ENCODE results near the gene F5.

DNA sequence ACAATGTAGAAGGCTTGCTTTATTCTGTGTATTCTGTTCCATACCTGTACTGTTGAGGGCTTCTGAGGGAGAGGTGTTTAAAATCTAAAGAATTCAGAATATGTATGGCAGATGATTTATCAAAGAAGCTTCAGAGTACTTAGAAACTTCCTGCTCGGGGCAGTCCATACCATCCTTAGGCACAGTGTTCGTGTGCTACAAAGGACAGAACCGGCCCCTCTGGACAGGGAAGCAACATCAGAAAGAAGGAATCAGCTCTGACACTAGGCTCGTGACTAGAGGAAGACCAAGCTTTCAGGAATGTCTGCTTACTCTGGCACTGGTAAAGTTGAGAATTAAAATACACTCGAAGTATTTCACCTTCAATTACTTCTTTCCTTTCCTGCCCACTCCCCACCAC is 29.5 kb upstream of the F5 start:
- no peak for TF ChIP-seq LEF1 (IDR thresholded peaks at IDR 0.05; ENCODE audit: borderline replicate concordance)
- TF ChIP-seq TARDBP (IDR thresholded peaks at IDR 0.05), result no peak
- no peak for TF ChIP-seq SUZ12 (IDR thresholded peaks at IDR 0.05)
- TF ChIP-seq SP1 (IDR thresholded peaks at IDR 0.05), result no peak
- no peak for TF ChIP-seq FOXK2 (IDR thresholded peaks at IDR 0.05)
- TF ChIP-seq BHLHE40 (IDR thresholded peaks at IDR 0.05; ENCODE audit: borderline replicate concordance), result no peak
- no peak for TF ChIP-seq ELF4 (IDR thresholded peaks at IDR 0.05)
- TF ChIP-seq FOXA1 (IDR thresholded peaks at IDR 0.05), result no peak
- TF ChIP-seq ZNF384 (IDR thresholded peaks at IDR 0.05), result no peak
- no peak for TF ChIP-seq FOXM1 (IDR thresholded peaks at IDR 0.05; ENCODE audit: borderline replicate concordance)
- no peak for TF ChIP-seq NFRKB (IDR thresholded peaks at IDR 0.05)
- no peak for TF ChIP-seq HDGF (IDR thresholded peaks at IDR 0.05; ENCODE audit: borderline replicate concordance)
- TF ChIP-seq ARNT (IDR thresholded peaks at IDR 0.05), result no peak
